ENCODE measurements around the gene PWWP2B. TPM values are rescaled to one million over a fixed set of nuclear protein-coding genes. Genes with fewer than 3 reads are reported as not detected.

The PWWP2B gene
- total RNA-seq, 1 donor from 2014 or later: 3.8 TPM

- no peaks in the 10 kb centered on the region for H3K27me3 Mint-ChIP-seq (ENCODE audit: low read depth)
- H3K27ac Mint-ChIP-seq: no peak overlapping the region
- intact Hi-C loops (cut with micrococcal nuclease): no loop called here
- DNase-seq (ENCODE audit: low spot score): no peak
- H3K36me3 Mint-ChIP-seq (ENCODE audit: low read depth): no peaks in the 10 kb centered on the region
- no peaks in the 10 kb centered on the region for H3K9me3 Mint-ChIP-seq
- H3K4me3 Mint-ChIP-seq (ENCODE audit: low read depth): no peak overlapping the region
- H3K4me1 Mint-ChIP-seq (ENCODE audit: low read depth): peaks cover 2% of the 10 kb centered on the region
Measured at GRCh38 chr10:132436861-132437410, 39.9 kb downstream of the PWWP2B start.

- H3K27ac Mint-ChIP-seq: no peak overlapping the region
- H3K27me3 Mint-ChIP-seq (ENCODE audit: low read depth): no peaks in the 10 kb centered on the region
- intact Hi-C loops (cut with micrococcal nuclease): no loop called here
- no peaks in the 10 kb centered on the region for H3K36me3 Mint-ChIP-seq (ENCODE audit: low read depth)
- DNase-seq (ENCODE audit: low spot score): no peak
- H3K4me1 Mint-ChIP-seq (ENCODE audit: low read depth): peaks cover 5% of the 10 kb centered on the region
- no peaks in the 10 kb centered on the region for H3K9me3 Mint-ChIP-seq
- no peak overlapping the region for H3K4me3 Mint-ChIP-seq (ENCODE audit: low read depth)
Measured at GRCh38 chr10:132437541-132437950, 40.5 kb downstream of the PWWP2B start.

GRCh38 chr10:132438091-132439024 lies 41.4 kb downstream of the PWWP2B start:
- intact Hi-C loops (cut with micrococcal nuclease): no loop called here
- H3K27me3 Mint-ChIP-seq (ENCODE audit: low read depth): no peaks in the 10 kb centered on the region
- no peaks in the 10 kb centered on the region for H3K9me3 Mint-ChIP-seq
- H3K27ac Mint-ChIP-seq: no peak overlapping the region
- H3K4me1 Mint-ChIP-seq (ENCODE audit: low read depth): peaks cover 5% of the 10 kb centered on the region
- no peaks in the 10 kb centered on the region for H3K36me3 Mint-ChIP-seq (ENCODE audit: low read depth)
- no peak overlapping the region for H3K4me3 Mint-ChIP-seq (ENCODE audit: low read depth)
- DNase-seq (ENCODE audit: low spot score): no peak

DNA sequence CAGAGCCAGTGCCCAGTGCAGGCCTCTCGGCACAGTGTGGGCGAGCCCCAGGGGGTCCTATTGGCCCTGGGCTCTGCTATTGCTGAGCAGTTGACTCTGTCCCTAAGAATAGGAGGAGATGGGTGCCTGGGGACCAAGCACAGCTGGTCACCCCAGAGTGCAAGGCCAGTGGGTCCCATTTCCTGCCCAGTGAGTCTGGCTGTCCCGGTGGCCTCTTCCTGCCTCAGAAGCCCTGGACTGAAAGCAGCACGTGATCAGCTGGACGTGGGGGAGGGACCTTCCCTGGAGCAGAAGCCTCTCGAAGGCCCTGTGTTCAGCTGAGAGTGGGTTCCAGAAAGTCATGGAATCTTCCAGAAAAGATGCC lies 42.0 kb downstream of the PWWP2B start:
- Mint-ChIP-seq H3K36me3 (ENCODE audit: low read depth) (no peaks in the 10 kb centered on the region), H3K27me3 (ENCODE audit: low read depth) (no peaks in the 10 kb centered on the region), H3K27ac (no peak overlapping the region), H3K4me1 (ENCODE audit: low read depth) (peaks cover 5% of the 10 kb centered on the region), H3K4me3 (ENCODE audit: low read depth) (no peak overlapping the region), H3K9me3 (no peaks in the 10 kb centered on the region)
- no peak for DNase-seq (ENCODE audit: low spot score)
- intact Hi-C loops (cut with micrococcal nuclease): no loop called here

GRCh38 chr10:132439424-132440163 lies 42.6 kb downstream of the PWWP2B start:
- Mint-ChIP-seq H3K36me3 (ENCODE audit: low read depth) (no peaks in the 10 kb centered on the region), H3K4me3 (ENCODE audit: low read depth) (no peak overlapping the region), H3K4me1 (ENCODE audit: low read depth) (peaks cover 8% of the 10 kb centered on the region), H3K9me3 (no peaks in the 10 kb centered on the region), H3K27ac (no peak overlapping the region), H3K27me3 (ENCODE audit: low read depth) (no peaks in the 10 kb centered on the region)
- no peak for DNase-seq (ENCODE audit: low spot score)
- intact Hi-C loops (cut with micrococcal nuclease): no loop called here

GRCh38 chr10:132440791-132441565 lies 44.0 kb downstream of the PWWP2B start:
- H3K4me3 Mint-ChIP-seq (ENCODE audit: low read depth): no peak overlapping the region
- intact Hi-C loops (cut with micrococcal nuclease): no loop called here
- DNase-seq (ENCODE audit: low spot score): no peak
- no peaks in the 10 kb centered on the region for H3K27me3 Mint-ChIP-seq (ENCODE audit: low read depth)
- H3K36me3 Mint-ChIP-seq (ENCODE audit: low read depth): no peaks in the 10 kb centered on the region
- H3K4me1 Mint-ChIP-seq (ENCODE audit: low read depth): peaks cover 14% of the 10 kb centered on the region
- no peaks in the 10 kb centered on the region for H3K9me3 Mint-ChIP-seq
- H3K27ac Mint-ChIP-seq: no peak overlapping the region

DNA sequence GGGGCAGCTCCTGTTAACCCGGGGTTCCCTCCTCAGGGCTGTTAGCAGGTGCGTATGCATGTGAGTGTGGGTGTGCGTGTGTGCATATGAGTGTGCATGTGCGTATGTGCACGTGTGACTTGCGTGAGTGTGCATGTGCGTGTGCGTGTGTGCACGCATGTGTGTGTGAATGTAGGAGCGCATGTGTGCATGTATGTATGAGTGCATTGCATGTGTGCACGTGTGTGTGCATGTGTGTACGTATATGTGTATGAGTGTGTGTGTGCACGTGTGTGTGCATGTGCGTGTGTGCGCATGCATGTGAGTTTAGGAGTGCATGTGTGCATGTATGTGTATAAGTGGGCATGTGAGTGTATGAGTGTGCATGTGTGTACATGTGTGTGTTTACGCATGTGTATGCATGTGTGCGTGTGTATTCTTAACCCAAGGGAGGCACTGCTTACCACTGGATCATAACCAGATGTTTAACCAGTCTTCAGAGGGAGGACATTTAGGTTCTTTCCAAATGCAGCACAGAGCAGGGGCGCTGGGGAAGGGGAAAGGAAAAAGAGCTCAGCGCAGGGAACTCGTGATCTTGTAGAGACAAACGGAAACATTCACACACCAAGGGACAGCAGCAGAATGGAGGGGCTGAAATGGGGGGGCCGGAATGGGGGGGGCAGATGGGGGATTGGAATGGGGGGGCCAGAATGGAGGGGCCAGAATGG lies 45.0 kb downstream of the PWWP2B start:
- Mint-ChIP-seq H3K27ac (peak overlapping the region; percentile 51), H3K27me3 (ENCODE audit: low read depth) (no peaks in the 10 kb centered on the region)

GRCh38 chr10:132442636-132443035 lies 45.6 kb downstream of the PWWP2B start:
- Mint-ChIP-seq H3K4me1 (ENCODE audit: low read depth) (peaks cover 22% of the 10 kb centered on the region), H3K9me3 (no peaks in the 10 kb centered on the region), H3K27me3 (ENCODE audit: low read depth) (no peaks in the 10 kb centered on the region), H3K4me3 (ENCODE audit: low read depth) (no peak overlapping the region), H3K27ac (no peak overlapping the region), H3K36me3 (ENCODE audit: low read depth) (no peaks in the 10 kb centered on the region)
- intact Hi-C loops (cut with micrococcal nuclease): no loop called here
- no peak for DNase-seq (ENCODE audit: low spot score)

More for the DNA sequence above, 45.0 kb downstream of the PWWP2B start:
- no peak for DNase-seq (ENCODE audit: low spot score)
- Mint-ChIP-seq H3K4me1 (ENCODE audit: low read depth) (peaks cover 20% of the 10 kb centered on the region), H3K9me3 (no peaks in the 10 kb centered on the region), H3K36me3 (ENCODE audit: low read depth) (no peaks in the 10 kb centered on the region), H3K4me3 (ENCODE audit: low read depth) (no peak overlapping the region)
- intact Hi-C loops (cut with micrococcal nuclease): no loop called here

- H3K4me3 Mint-ChIP-seq (ENCODE audit: low read depth): no peak overlapping the region
- peaks cover 24% of the 10 kb centered on the region for H3K4me1 Mint-ChIP-seq (ENCODE audit: low read depth)
- no peak overlapping the region for H3K27ac Mint-ChIP-seq
- DNase-seq (ENCODE audit: low spot score): peak; percentile 40
- H3K27me3 Mint-ChIP-seq (ENCODE audit: low read depth): no peaks in the 10 kb centered on the region
- no peaks in the 10 kb centered on the region for H3K36me3 Mint-ChIP-seq (ENCODE audit: low read depth)
- H3K9me3 Mint-ChIP-seq: no peaks in the 10 kb centered on the region
- intact Hi-C loops (cut with micrococcal nuclease): no loop called here
Measured at GRCh38 chr10:132443605-132443982, 46.6 kb downstream of the PWWP2B start.

DNA sequence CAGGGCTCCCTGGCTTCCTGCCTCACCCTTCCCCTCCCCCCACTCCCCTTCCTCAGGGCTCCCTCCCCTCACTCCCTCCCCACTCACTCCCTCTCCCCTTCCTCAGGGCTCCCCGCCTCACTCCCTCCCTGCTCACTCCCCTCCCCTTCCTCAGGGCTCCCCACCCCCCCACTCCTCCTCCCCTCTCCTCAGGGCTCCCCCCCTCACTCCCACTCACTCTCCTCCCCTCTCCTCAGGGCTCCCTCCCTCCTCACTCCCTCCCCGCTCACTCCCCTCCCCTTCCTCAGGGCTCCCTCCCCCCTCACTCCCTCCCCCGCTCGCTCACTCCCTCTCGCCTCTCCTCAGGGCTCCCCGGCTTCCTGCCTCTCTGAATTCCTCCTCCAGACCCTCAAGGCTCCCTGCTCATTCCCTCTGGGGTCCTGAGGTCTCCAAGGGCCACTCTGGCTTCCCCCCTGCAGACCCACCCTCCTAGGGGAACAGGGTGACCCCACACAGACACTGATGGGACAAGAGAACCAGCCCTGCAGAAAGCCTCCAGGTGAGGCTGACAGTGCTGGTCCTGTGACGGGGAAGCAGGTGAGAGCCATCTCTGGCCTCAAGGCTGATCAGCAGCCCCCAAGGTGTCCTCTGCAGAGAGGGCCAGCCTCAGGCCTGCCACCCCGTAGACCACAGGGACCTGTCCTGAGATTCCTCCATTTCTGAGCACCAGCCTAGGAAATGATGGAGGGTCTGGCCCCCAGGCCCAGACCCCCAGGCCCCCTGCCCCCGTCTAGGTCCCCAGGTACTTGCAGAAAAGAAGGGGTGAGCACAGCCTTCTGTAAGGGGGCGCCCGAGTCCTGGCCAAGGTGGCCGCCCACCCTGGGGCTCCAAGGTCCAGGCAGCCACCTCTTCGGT lies 47.2 kb downstream of the PWWP2B start:
- H3K27me3 Mint-ChIP-seq (ENCODE audit: low read depth): no peaks in the 10 kb centered on the region
- intact Hi-C loops (cut with micrococcal nuclease): no loop called here
- H3K9me3 Mint-ChIP-seq: no peaks in the 10 kb centered on the region
- H3K4me1 Mint-ChIP-seq (ENCODE audit: low read depth): peaks cover 24% of the 10 kb centered on the region
- DNase-seq (ENCODE audit: low spot score): no peak
- no peak overlapping the region for H3K4me3 Mint-ChIP-seq (ENCODE audit: low read depth)
- no peaks in the 10 kb centered on the region for H3K36me3 Mint-ChIP-seq (ENCODE audit: low read depth)
- peak overlapping the region; percentile 75 for H3K27ac Mint-ChIP-seq

- Mint-ChIP-seq H3K36me3 (ENCODE audit: low read depth) (no peaks in the 10 kb centered on the region), H3K27me3 (ENCODE audit: low read depth) (no peaks in the 10 kb centered on the region), H3K4me1 (ENCODE audit: low read depth) (peaks cover 24% of the 10 kb centered on the region), H3K27ac (peak overlapping the region; percentile 65), H3K9me3 (no peaks in the 10 kb centered on the region), H3K4me3 (ENCODE audit: low read depth) (no peak overlapping the region)
- DNase-seq (ENCODE audit: low spot score): no peak
- intact Hi-C loops (cut with micrococcal nuclease): loop anchor here (5.0 kb wide), 2 partner anchors 138 to 283 kb away; partner anchors contain the start of gene STK32C
Measured at GRCh38 chr10:132444877-132445351, 47.9 kb downstream of the PWWP2B start.
